Bronchial epithelial cell (primary cell): ENCODE measurements around the gene ZNF334. TPM values are rescaled to one million over a fixed set of nuclear protein-coding genes. Genes with fewer than 3 reads are reported as not detected.
A peak's percentile ranks its signal among the peaks of the same experiment; 100 is the strongest.

Source experiments
- DNase-seq: peaks from one replicate; pipeline ENCODE4 v3.0.0-alpha.2; 2010; ENCODE audit warnings: low read depth
- FAIRE-seq: peaks from 2 replicates; lab custom pipeline; 2011; peaks lifted over from hg19 to GRCh38; lab: Jason Lieb, UNC
- H3K27me3 ChIP-seq: 2 replicates; pipeline ENCODE4 v1.5.1; 2011; ENCODE audit warnings: low read length; ENCODE audit not compliant: control insufficient read depth, insufficient read depth
- H3K36me3 ChIP-seq: 2 replicates; pipeline ENCODE4 v1.5.1; 2011; ENCODE audit warnings: low read length; ENCODE audit not compliant: control insufficient read depth, insufficient read depth
- H3K4me3 ChIP-seq: 2 replicates; pipeline ENCODE4 v1.5.1; 2011; ENCODE audit warnings: mild to moderate bottlenecking, low read depth, low read length, control low read depth
- total RNA-seq: library from RNA; depleted of rRNA; stranded (reverse); fragments of >200 nt; gene quantifications from 2 replicates; pipeline ENCODE4 v1.2.1, GENCODE V29; 2014
- TF ChIP-seq, protein P1 (sequence below): IDR thresholded peaks from 2 replicates; pipeline ENCODE4 v1.5.1; 2011; ENCODE audit warnings: mild to moderate bottlenecking, moderate library complexity, low read length, control low read depth, inconsistent platforms; ENCODE audit not compliant: insufficient read depth, severe bottlenecking

ZNF334 gene
- total RNA-seq, 1 donor from 2014 or later = 1.6 TPM

DNA sequence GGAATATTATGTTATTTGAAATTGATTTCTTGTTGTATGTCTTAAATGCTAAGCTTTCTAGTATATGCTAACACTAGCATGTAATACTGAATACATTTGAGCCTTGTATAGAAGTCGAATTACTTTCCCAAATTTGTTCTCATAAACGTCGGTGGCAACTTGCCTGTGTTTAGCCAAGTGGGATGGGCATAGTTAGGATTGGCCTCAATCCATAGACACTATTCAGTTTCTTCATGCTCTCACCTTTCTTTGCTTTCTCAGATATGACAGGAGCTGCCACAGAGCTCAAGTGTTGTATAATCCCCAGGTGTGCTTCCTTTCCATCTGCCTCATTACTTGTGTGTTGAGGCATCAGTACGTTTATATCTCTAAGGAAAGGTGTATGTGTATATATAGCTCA lies 19.3 kb downstream of the ZNF334 start:
- FAIRE-seq (peak; percentile 62), DNase-seq (no peak)
- TF ChIP-seq, protein P1, sequence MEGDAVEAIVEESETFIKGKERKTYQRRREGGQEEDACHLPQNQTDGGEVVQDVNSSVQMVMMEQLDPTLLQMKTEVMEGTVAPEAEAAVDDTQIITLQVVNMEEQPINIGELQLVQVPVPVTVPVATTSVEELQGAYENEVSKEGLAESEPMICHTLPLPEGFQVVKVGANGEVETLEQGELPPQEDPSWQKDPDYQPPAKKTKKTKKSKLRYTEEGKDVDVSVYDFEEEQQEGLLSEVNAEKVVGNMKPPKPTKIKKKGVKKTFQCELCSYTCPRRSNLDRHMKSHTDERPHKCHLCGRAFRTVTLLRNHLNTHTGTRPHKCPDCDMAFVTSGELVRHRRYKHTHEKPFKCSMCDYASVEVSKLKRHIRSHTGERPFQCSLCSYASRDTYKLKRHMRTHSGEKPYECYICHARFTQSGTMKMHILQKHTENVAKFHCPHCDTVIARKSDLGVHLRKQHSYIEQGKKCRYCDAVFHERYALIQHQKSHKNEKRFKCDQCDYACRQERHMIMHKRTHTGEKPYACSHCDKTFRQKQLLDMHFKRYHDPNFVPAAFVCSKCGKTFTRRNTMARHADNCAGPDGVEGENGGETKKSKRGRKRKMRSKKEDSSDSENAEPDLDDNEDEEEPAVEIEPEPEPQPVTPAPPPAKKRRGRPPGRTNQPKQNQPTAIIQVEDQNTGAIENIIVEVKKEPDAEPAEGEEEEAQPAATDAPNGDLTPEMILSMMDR = no peak
- Histone ChIP-seq H3K4me3 (no peak overlapping the region), H3K36me3 (no peaks in the 10 kb centered on the region), H3K27me3 (no peaks in the 10 kb centered on the region)

DNA sequence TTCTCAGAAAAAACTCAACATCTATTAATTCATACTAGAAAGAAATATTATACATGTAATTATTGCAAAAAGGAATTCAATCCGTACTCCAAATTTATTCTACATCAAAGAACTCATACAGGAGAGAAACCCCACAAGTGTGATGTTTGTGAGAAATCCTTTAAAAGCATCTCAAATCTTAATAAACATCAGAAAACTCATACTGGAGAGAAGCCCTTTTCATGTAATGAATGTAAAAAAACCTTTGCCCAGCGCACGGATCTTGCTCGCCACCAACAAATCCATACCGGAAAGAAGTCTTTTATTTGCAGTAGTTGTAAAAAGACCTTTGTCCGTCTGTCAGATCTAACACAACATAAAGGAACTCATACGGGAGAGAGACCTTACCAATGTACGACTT lies 22.0 kb downstream of the ZNF334 start:
- H3K4me3 ChIP-seq = no peak overlapping the region
- H3K27me3 ChIP-seq = no peaks in the 10 kb centered on the region
- DNase-seq (no peak), FAIRE-seq (no peak)
- H3K36me3 ChIP-seq = no peaks in the 10 kb centered on the region
- TF ChIP-seq, protein P1 = no peak

DNA sequence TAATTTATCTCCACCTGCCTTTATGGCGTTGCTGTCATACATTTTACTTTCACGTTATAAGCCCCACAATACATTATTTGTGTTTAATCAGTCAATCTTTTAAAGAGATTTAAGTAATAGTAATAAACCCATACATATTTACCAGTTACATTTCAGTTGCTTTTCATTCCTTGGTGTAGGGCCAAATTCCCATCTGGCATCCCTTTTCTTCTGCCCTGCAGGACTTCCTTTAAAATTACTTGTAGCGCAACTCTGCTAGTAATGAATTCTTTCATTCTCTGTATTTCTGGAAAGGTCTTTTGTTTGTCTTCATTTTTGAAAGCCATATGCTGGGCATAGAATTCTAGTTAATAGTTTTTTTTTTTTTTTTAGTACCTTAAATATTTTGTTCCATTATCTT lies 24.9 kb downstream of the ZNF334 start:
- no peaks in the 10 kb centered on the region for H3K27me3 ChIP-seq
- DNase-seq (no peak), FAIRE-seq (no peak)
- H3K36me3 ChIP-seq = no peaks in the 10 kb centered on the region
- H3K4me3 ChIP-seq = no peak overlapping the region
- TF ChIP-seq, protein P1 = no peak

DNA sequence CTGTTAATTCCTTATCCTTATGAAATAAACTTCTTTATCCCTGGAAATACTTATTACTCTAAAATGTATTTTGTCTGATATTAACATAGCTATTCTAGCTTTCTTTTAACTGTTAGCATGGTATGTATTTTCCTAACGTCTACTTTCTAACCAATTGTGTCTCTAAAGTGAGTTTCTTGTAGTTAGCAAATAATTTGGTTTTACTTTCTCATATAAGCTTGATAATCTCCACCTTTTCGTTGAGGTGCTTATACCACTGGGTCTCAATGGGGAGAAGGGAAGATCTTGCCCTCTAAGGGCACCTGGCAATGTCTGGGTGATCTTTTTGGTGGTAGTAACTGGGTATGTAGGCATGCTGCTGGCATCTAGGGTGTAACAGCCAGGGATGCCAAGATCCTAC lies 25.7 kb downstream of the ZNF334 start:
- no peak overlapping the region for H3K4me3 ChIP-seq
- FAIRE-seq (no peak), DNase-seq (no peak)
- H3K36me3 ChIP-seq = no peaks in the 10 kb centered on the region
- TF ChIP-seq, protein P1 = no peak
- no peaks in the 10 kb centered on the region for H3K27me3 ChIP-seq

DNA sequence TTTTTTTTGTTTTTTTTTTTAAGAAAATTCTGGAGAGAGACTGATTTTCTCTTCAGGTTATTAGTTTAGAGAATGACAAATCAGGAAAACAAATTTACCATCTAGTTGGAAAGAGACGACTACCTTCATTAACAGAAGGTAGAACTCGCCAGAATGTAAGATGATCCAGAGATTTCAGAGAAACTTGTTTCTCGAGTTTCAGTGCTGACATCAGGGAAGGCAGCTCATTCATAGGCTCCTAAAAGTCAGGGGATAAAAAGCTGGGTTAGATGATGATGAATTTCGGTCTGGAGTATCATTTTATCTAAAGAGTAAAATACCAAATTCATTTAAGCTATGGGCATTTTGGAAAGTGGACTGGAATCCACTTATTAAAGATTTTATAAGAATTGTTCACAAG lies 27.9 kb downstream of the ZNF334 start:
- TF ChIP-seq, protein P1 = no peak
- Histone ChIP-seq H3K36me3 (no peaks in the 10 kb centered on the region), H3K4me3 (no peak overlapping the region), H3K27me3 (no peaks in the 10 kb centered on the region)
- DNase-seq (peak; percentile 40), FAIRE-seq (no peak)

DNA sequence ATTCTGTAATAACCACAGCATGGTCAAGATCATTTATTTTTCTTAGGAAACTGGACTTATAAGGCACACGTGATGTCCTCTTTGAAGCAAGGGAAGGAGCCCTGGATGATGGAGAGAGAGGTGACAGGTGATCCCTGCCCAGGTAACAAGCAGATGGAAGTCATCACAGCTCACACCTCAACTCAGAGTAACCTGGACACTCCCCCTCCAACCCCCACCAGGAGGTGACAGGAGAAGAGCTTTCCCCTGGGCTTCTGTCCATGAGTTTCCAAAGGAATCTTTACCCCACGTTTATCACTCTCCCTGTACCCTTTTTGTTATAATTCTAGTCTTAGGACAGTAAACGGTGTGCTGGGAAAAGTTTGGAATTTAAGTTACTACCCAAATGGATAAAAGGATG lies 28.4 kb downstream of the ZNF334 start:
- DNase-seq (no peak), FAIRE-seq (peak; percentile 36)
- TF ChIP-seq, protein P1 = no peak
- H3K27me3 ChIP-seq = no peaks in the 10 kb centered on the region
- no peaks in the 10 kb centered on the region for H3K36me3 ChIP-seq
- no peak overlapping the region for H3K4me3 ChIP-seq
